Muscle of back (tissue), 11 donors: Measurements from ENCODE around the gene CD22. TPM values are rescaled to one million over a fixed set of nuclear protein-coding genes. Genes with fewer than 3 reads are reported as not detected.
"Not testable (repeated sequence)": the region's sequence is repeated elsewhere in the genome, so short reads cannot be mapped to it uniquely, and the experiment has no call there.

Source experiments
- DNase-seq, 3 donors: peaks; one replicate each; pipeline versions ENCODE4 v3.0.0 to v3.0.0-alpha.2; 2013
- polyA plus RNA-seq, 10 donors: library from polyadenylated mRNA; unstranded; fragments of 120-200 nt; gene quantifications; one replicate each; pipeline ENCODE4 v1.2.1, GENCODE V29; 2013; ENCODE audit not compliant: insufficient read length in 10 of 10

The CD22 gene
- polyA plus RNA-seq, 10 donors = 0.39 to 7.4 (median 1.2) TPM

- DNase-seq = not testable (repeated sequence)
Measured at GRCh38 chr19:35358834-35359233, 29.8 kb downstream of the CD22 start.

GRCh38 chr19:35359395-35359794 is 30.4 kb downstream of the CD22 start:
- DNase-seq = not testable (repeated sequence)

DNA sequence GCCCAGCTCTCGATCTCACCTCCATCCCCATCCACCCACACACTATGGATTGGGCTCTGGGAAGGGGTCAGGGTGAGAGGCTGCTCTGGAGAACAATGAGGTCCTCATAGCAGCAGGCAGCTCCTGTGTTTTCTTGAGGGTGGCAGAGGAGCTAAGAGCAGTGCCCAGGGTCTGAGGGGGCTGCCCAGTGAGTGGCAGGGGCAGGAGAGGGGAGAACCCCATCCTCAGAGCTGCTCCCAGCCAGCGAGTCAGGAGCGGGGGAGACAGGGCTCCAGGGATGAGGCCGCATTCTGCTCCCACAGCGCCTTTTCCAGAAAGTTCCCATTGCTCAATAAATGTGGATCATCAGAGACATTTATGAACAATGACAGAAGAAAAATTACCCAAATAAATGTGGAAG is 31.1 kb downstream of the CD22 start:
- not testable (repeated sequence) for DNase-seq

GRCh38 chr19:35360880-35361420 is 32.0 kb downstream of the CD22 start:
- no peak for DNase-seq

- DNase-seq = no peak
Measured at GRCh38 chr19:35362261-35363000, 33.4 kb downstream of the CD22 start.

GRCh38 chr19:35363001-35363590 is 34.1 kb downstream of the CD22 start:
- no peak for DNase-seq

GRCh38 chr19:35363711-35364425 is 34.9 kb downstream of the CD22 start:
- no peak for DNase-seq

DNA sequence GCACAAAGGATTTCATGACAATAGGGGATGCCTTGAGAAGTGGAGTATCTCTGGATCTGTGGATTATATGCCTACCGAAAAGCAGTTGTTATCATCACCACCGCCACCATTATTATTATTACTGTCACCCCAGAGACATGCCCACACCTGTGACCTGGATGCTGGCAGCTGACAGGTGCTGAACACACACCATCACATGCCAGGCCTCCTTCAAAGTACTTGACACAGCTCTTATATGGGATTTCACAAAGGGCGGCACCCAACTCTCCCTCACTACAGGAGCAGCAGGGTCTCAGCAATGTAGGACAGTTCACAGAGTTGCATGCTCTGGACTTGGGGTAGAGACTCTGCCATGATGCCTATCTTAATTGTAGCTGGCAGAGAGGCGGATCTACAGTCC is 36.3 kb downstream of the CD22 start:
- no peak for DNase-seq

- DNase-seq = no peak
Measured at GRCh38 chr19:35368378-35368777, 39.4 kb downstream of the CD22 start.

DNA sequence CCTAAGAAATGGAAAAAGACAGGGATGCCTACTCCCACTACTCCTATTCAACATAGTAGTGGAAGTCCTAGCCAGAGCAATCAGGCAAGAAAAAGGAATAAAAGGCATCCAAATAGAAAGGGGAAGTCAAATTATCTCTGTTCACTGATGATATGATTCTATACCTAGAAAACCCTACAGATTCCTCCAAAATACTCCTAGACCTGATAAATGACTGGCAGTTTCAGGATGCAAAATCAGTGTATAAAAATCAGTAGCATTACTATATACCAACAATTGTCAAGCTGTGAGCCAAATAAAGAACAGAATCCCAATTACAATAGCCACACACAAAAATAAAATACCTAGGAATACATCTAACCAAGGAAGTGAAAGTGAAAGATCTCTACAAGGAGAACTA is 40.5 kb downstream of the CD22 start:
- no peak for DNase-seq

- no peak for DNase-seq
Measured at GRCh38 chr19:35370722-35371121, 41.7 kb downstream of the CD22 start, which contains the start of gene GPR42. Gene GPR42 (plus strand): TSS chr19:35371068. CDS start chr19:35371360, 292 bp downstream.

DNA sequence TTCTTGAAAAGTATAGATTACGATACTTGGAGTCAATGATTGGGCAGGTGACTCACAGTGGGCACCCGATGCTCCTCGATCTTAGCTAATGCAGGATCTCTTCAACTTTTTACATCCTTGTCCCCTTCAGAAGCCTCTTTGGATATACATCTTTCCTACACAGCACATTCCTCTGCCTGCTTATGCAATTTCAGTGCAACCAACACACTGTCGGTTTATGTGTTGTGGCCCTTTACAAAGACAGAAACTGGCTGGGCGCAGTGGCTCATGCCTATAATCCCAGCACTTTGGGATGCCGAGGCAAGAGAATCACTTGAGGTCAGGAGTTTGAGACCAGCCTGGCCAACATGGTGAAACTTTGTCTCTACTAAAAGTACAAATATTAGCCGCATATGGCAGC is 44.5 kb downstream of the CD22 start:
- no peak for DNase-seq

DNA sequence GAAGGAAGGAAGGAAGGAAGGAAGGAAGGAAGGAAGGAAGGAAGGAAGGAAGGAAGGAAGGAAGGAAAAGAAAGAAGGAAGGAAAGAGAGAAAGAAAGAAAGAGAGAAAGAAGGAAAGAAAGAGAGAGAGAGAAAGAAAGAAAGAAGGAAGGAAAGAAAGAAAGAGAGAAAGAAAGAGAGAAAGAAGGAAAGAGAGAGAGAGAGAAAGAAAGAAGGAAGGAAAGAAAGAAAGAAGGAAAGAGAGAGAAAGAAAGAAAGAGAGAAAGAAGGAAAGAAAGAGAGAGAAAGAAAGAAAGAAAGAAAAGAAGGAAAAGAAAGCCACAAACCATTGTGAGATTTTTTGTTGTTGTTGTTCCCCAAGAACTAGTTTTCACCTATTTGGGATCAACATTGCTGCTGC is 45.0 kb downstream of the CD22 start:
- DNase-seq = not testable (repeated sequence)

GRCh38 chr19:35375505-35376307 is 46.7 kb downstream of the CD22 start:
- no peak for DNase-seq

DNA sequence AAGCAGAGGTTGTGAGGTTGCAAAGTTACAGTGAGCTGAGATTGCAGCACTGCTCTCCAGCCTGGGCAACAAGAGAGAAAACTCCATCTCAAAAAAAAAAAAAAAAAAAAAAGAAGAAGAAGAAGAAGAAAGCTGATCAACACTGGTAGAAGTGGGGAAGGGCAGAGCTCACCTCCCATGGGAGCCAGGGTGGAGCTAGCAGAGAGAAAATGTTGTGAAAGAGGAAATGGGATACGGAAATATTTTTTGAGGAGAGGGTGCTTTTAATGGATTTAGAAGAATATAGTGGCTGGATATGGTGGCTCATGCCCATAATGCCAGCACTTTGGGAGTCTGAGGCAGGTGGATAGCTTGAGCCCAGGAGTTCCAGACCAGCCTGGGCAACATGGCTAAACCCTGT is 48.7 kb downstream of the CD22 start:
- no peak for DNase-seq

GRCh38 chr19:35378356-35378755 is 49.4 kb downstream of the CD22 start:
- no peak for DNase-seq

- DNase-seq = not testable (repeated sequence)
Measured at GRCh38 chr19:35379545-35379944, 50.6 kb downstream of the CD22 start.

DNA sequence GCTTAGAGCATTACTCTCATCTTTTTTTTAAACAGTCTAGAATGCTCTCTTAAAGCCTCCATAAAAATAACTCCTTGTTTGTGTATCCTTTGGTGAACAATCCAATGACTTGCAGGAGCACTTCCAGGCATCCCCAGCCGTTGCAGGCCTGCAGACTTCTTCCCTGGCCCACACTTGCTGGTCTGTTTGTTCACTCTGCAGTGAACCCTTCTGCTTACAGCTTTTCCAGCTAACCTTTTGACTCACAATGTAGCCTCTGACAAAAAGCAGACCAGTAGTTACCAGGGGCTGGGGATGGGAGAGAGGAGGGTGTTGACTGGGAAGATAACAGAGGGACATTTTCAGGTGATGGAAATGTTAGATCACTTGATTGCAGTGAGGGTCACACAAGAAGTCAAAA is 51.0 kb downstream of the CD22 start:
- no peak for DNase-seq

DNA sequence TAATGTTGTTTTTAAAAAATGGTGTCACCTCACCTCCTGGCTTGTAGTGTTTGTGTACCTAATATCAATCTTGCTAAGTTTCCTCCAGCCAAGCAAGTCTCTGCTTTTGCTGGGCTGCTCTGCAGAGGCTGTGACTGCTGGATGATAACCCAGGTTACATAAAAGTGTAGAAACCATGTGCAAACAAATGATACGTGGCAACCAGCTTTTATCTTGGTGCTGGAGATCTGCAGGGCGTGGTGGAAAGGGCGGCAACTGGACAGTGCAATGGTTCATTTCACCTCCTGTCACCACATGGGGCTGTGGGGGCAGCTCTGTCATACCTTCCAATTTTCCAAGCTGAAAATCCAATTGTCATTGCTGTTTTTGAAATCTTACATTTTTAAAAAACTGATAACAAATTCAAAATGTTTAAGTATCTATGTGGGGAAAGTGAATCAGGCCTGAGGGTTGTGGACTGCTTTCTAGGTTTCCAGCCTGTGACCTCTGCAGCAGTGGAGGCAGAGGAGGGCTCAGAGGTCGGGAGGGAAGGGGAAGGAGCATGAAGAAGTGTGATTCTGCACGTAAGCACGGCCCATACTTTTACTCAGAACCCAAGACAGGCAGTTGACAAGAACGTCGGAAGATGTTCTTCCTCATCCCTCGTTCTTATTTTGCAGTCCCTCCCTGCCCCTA is 51.6 kb downstream of the CD22 start:
- no peak for DNase-seq

- DNase-seq = no peak
Measured at GRCh38 chr19:35381318-35381717, 52.3 kb downstream of the CD22 start.

GRCh38 chr19:35381926-35382325 is 52.9 kb downstream of the CD22 start:
- no peak for DNase-seq
